K562 treated with DMSO at 1 percent for 24 hours (cell line): ENCODE measurements around the gene OR1J1. TPM values are rescaled to one million over a fixed set of nuclear protein-coding genes. Genes with fewer than 3 reads are reported as not detected.

Experiments
- total RNA-seq: library from RNA; unstranded; fragments of 300-600 nt; gene quantifications from 2 replicates; pipeline ENCODE4 v1.2.3, GENCODE V29; 2022; ENCODE audit warnings: low read depth; ENCODE audit not compliant: insufficient read depth

OR1J1 gene
- total RNA-seq: 0.88 TPM in 1 of 2 replicates, not detected in the other

DNA sequence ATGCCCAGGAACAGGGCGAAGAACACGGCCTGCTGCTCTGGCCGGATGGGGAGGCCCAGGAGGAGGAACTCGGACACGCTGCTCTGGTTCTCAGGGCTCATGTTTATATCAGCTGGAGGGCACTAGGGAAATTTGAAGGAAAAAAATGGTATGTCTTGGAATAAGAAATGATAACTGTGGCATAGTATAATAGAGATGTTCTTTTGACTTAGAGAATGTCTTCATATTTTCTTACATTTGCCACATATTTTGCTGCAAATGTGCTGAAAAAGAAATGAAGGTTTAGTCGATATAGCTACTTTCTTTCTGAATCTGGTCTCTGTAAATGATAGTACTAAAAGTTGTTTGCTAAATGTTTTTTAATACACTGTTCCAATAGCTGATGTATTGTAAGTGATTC, at the start of gene OR1J1:
Gene OR1J1 (minus strand): TSS at position 101 of the 400 bp plus-strand sequence. CDS start 0 bp downstream, at position 101.

DNA sequence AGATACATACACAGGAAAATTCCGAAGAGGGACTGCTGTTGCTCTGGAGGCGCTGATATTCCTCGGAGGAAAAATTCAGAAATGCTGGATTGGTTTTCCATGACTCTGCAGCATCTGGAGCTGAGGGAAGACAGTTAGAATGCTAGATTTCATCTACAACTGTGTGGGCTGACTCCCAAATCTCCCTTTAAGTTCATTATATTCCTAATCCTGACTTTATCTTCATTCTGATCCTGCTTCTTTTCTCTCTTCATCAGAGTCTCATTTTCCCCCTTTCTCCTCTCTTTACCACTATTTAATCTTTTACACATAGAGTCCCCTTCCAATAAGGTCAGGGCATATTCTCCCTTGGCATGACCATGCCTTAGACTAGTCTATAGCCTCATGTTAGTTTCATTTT, 49.5 kb upstream of the OR1J1 start, which contains the start of gene OR1N1:
Gene OR1N1 (minus strand): TSS at position 101 of the 400 bp plus-strand sequence. CDS start 0 bp downstream, at position 101.

DNA sequence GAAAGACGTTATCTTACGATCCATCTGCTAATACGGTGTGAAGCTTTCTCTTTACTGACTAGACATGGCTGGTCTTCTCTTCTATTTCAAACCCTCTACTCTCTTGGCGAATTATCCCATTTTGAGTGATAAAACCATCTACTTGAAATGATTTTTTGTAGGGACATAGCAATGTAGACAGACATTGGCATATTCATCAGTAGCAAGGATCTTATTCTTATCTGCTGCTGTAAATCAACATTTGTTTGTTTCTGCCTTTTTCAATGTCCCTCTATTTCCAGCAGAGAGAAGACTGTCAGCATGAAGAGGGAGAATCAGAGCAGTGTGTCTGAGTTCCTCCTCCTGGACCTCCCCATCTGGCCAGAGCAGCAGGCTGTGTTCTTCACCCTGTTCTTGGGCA, 41.1 kb upstream of the OR1J1 start, which contains the start of gene OR1J4:
Gene OR1J4 (plus strand): TSS at position 301 of the 400 bp plus-strand sequence. CDS start 0 bp downstream, at position 301.

GRCh38 chr9:122510502-122510901, 32.8 kb upstream of the OR1J1 start, which contains the start of gene OR1J2:
TSS of gene OR1J2 (plus strand) at chr9:122510802. CDS start at chr9:122510802, 0 bp downstream.

Other genes starting within 250 kb of the OR1J1 start
- 5.8 and 7.0 TPM in 2 replicates for gene LHX6, start 249.0 kb downstream of the OR1J1 start, total RNA-seq
- 7.3 and 11.1 TPM in 2 replicates for gene RBM18, start 213.1 kb downstream of the OR1J1 start, total RNA-seq
- gene MRRF, start 213.0 kb downstream of the OR1J1 start, total RNA-seq: 12.7 and 16.6 TPM in 2 replicates
- 22.7 and 26.1 TPM in 2 replicates for gene PTGS1, start 106.9 kb downstream of the OR1J1 start, total RNA-seq
- not detected in 2 replicates for gene OR1J2, start 32.9 kb upstream of the OR1J1 start, total RNA-seq
- not detected in 2 replicates for gene OR1J4, start 41.2 kb upstream of the OR1J1 start, total RNA-seq
- gene OR1N1, start 49.4 kb upstream of the OR1J1 start, total RNA-seq: not detected in 2 replicates
- not detected in 2 replicates for gene OR1N2, start 75.2 kb upstream of the OR1J1 start, total RNA-seq
- not detected in 2 replicates for gene OR1L8, start 105.5 kb upstream of the OR1J1 start, total RNA-seq
- gene OR1Q1, start 136.8 kb upstream of the OR1J1 start, total RNA-seq: not detected in 2 replicates
- gene OR1B1, start 179.7 kb upstream of the OR1J1 start, total RNA-seq: not detected in 2 replicates
- gene OR1L1, start 183.8 kb upstream of the OR1J1 start, total RNA-seq: not detected in 2 replicates
- gene OR1L3, start 197.2 kb upstream of the OR1J1 start, total RNA-seq: not detected in 2 replicates
- not detected in 2 replicates for gene OR1L4, start 246.1 kb upstream of the OR1J1 start, total RNA-seq